ENCODE data around the gene SUDS3. TPM values are rescaled to one million over a fixed set of nuclear protein-coding genes. Genes with fewer than 3 reads are reported as not detected.
"Not testable (repeated sequence)": the region's sequence is repeated elsewhere in the genome, so short reads cannot be mapped to it uniquely, and the experiment has no call there.

SUDS3 gene, protein sequence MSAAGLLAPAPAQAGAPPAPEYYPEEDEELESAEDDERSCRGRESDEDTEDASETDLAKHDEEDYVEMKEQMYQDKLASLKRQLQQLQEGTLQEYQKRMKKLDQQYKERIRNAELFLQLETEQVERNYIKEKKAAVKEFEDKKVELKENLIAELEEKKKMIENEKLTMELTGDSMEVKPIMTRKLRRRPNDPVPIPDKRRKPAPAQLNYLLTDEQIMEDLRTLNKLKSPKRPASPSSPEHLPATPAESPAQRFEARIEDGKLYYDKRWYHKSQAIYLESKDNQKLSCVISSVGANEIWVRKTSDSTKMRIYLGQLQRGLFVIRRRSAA
- 31.6 and 39.1 TPM in 2 replicates for total RNA-seq (2014; rRNA removed; shearing (Covaris generic))

DNA sequence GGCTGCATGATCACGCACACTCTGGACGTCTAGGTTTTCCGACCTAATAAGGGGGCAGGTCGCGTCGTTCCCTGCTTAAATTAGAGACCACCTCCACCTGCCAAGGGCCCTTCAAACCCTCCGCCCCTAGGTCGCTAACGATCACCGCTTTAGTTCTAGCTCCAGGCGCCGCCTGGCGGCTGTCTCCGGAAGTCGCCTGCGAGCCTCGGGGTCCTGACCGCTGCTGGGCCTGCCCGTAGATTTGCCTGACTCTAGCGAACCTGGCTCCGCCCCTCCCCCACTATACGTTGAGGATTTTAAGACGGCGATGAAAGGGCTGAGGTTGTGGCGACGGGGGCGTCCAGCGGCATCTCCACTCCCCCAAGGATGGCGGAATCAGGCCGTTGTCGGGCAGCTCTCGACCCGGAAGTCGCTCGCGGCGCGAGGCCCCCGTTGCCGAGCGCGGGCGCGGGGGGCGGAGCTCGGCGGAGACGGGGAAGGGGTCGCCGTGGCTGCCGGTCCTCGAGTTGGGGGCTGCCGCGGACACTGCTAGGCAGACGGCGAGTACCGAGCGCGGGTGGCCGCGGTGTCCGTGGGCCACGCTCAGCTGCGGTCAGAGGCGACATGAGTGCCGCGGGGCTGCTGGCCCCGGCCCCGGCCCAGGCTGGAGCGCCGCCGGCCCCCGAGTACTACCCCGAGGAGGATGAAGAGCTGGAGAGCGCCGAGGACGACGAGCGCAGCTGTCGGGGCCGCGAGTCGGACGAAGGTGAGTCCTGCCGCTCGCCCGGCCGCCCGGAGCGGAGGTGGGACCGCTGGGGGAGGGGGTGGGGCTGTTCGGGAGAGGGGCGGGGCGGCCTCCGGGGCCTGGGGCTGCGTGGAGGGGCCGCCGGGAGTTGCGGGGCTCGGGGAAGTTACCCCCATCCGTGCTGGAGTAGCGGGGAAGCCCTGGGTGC, at the start of gene SUDS3:
TSS of gene SUDS3 (plus strand) at position 467 of the 932 bp plus-strand sequence. CDS start at position 604, 137 bp downstream.
- in situ Hi-C loops (cut with HindIII; ENCODE audit: low sequenced_read_pairs), result no loop called here
- peak; percentile 89 for DNase-seq (ENCODE audit: low spot score)

DNA sequence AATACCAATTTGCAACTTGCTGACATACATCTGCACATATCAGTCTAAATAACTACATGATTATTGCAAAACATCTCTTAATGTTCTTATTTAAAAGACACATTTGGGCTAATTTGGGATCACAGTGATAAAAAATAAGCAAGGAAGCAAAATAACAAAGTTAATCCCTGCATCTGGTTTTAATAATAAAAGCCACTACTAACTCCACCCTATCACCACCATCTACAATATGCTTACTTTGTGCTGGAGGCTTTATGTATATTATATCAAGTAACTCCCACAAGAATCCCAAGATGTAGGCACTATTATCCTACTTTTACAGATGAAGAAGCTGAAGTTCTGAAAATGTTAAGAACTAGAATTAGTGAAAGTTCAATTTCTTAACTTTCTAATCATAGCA, 49.4 kb upstream of the SUDS3 start:
- in situ Hi-C loops (cut with HindIII; ENCODE audit: low sequenced_read_pairs), result no loop called here
- no peak for DNase-seq (ENCODE audit: low spot score)

DNA sequence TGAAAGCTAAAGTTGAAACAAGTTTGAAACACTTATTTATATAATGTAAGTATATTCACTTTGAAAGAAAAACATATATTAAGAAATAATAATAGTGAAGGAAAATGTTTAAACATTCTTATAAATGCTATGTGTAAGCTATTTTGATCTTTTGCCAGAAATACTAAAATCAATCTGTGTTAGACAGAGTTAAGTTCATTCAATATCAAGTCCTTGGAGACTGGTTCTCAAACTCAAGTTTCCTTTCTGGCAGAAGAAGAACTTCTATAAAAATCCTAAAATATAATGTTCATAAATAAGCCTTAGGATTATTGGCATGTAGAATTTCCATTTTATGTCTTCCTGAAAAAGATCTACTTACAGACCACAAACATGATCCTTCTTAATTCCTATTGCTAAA, 49.0 kb upstream of the SUDS3 start:
- in situ Hi-C loops (cut with HindIII; ENCODE audit: low sequenced_read_pairs), result no loop called here
- no peak for DNase-seq (ENCODE audit: low spot score)

DNA sequence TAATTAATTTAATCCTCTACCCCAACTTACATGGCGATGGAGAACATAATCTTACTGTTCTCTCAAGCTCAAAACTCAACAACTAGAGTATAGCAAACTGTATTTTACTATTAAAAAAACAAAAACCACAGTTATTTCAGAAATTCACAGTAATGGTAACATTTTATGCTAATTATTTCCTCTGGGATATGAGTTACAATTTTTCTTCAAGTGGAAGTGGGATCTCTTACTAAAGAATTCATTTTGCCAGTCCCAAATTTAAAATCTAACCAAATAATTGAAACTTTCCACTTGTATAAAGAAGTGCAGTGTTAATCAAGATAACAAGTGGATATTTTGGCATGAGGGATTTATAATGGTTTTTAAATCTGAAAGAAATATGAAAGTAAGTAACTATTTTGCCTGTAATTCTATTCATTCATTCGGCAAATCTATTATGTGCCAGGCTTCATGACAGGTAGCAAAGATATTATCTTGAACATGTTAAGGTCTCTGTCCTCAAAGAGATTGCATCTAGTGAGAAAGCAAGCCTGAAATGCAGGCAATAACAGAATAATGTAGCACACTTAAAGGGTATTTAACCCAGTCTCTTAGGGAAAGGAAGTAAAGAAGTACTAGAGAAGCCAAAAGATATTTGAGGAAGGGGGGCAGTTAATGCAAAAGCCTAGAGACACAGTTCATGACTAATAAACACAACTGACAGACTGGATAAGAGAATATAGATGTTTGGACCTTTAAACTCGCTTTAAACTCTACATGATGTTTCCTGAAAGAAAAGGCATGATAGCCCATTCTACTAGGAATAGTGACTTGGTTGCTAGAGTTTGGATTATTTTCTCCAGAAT, 47.6 kb upstream of the SUDS3 start:
- no peak for DNase-seq (ENCODE audit: low spot score)
- in situ Hi-C loops (cut with HindIII; ENCODE audit: low sequenced_read_pairs), result no loop called here

DNA sequence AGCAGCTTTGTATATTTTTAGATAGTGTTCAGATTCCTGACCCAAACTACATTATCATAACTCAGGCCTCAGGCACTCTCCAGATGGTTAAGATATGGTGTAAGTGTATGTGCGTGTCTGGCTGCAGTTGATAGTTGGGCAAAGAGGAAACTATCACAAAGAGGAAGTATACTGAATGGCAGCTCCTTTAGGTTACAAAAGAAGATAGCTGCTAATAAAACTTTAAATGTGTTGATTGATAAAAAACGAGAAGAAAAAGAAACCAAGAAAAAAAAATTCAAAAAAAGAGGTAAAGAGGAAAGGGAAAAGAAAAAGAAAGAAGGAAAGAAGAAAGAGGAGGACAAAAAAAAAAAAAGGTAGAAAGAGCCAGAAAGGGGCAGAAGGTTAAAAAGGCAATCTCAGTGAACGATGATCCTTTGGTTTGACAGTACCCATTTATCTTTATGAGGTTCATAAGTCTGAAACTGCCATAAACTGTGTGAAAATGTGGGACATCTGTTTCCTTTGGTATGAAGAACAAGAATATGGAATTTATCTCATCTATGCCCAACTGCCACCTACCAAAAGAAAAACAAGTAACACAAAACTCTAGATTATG, 45.8 kb upstream of the SUDS3 start:
- no peak for DNase-seq (ENCODE audit: low spot score)
- in situ Hi-C loops (cut with HindIII; ENCODE audit: low sequenced_read_pairs), result no loop called here

DNA sequence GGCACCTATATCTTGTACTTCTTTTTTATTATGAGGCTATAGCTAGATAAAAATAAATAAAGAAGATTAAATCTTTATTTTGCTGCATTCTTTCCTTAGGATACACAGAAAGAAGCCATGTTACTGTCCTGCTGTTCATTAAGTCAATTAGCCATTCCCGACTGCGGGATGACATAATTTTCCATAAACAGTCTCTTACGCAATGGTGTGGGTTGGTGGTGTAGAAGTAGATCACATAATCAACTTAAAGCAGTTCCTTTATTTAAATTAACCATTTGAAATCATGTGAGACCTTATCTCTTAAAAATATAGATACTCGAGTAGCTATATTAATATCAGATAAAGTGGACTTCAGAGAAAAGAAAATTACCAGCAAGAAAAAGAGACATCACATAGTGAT, 43.8 kb upstream of the SUDS3 start:
- in situ Hi-C loops (cut with HindIII; ENCODE audit: low sequenced_read_pairs), result no loop called here
- DNase-seq (ENCODE audit: low spot score), result no peak

DNA sequence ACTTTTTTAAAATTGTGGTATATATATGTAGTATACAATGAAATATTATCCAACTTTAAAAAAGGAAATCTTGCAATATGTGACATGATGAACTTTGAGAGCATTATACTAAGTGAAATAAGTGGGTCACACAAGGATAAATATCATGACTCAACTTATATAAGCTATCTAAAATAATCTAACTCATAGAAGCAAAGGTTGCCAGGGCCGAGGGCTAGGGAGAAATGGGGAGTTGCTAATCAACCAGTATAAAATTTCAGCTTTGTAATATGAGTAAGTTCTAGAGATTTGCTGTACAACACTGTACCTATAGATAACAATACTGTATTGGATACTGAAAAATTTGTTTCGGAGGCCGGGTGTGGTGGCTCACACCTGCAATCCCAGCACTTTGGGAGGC, 42.1 kb upstream of the SUDS3 start:
- in situ Hi-C loops (cut with HindIII; ENCODE audit: low sequenced_read_pairs), result no loop called here
- no peak for DNase-seq (ENCODE audit: low spot score)

DNA sequence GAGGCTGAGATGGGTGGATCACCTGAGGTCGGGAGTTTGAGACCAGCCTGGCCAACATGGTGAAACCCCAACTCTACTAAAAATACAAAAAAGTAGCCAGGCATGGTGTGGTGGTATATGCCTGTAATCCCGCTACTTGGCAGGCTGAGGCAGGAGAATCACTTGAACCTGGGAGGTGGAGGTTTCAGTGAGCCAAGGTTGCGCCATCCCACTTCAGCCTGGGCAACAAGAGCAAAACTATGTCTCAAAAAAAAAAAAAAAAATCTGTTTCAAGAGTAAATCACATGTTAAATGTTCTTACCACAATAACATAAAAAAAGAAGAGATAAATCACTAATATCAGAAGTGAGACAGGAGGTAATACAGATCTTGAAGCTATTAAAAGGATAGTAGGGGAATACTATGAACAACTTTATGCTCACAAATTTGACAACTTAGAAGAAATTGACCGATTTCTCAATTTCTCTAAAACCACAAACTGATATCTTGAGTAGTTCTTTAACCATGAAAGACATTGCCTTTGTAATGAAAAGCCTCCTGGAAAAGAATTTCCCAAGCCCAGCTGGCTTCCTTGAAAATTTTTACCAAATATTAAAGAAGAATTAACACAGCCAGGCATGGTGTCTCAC, 41.3 kb upstream of the SUDS3 start:
- in situ Hi-C loops (cut with HindIII; ENCODE audit: low sequenced_read_pairs), result no loop called here
- no peak for DNase-seq (ENCODE audit: low spot score)

DNA sequence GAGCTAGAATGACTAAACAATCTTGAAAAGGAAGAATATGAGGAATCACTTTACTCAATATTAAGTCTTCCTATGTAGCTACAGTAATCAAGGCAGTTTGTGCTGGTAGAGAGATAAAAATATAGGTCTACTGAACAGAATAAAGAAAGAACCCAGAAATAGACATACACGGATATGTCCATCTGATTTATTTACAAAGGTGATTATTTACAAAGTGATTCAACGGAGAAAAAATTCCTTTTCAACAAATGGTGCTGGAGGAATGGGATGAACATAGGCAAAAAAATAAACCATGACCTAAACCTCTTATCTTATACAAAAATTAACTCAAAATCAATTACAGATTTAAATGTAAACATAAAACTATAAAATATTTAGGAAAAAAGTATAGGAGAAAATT, 40.2 kb upstream of the SUDS3 start:
- no peak for DNase-seq (ENCODE audit: low spot score)
- in situ Hi-C loops (cut with HindIII; ENCODE audit: low sequenced_read_pairs), result no loop called here

DNA sequence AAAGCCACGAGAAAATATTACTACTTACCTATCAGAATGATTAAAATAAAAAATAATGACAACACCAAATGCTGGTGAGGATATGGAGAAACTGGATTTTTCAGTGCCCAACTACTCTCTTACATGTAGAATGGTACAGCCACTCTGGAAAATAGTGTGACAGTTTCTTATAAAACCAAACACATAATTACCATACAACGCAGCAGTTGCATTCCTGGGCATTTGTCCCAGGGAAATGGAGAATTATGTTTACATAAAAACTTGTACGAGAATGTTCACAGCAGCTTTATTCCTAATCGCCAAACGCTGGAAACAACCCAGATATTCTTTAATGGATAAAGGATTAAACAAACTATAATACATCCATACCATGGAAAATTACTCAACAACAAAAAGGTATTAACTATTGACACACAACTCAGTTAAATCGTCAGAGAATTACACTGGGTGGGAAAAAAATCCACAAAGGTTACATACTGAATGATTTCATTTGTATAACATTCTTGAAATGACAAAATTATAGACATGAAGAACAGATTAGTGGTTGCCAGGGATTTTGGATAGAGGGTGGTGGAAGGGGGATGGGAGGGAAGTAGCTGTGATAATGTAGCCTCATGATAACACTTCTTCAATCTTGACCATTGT, 39.0 kb upstream of the SUDS3 start:
- in situ Hi-C loops (cut with HindIII; ENCODE audit: low sequenced_read_pairs), result no loop called here
- no peak for DNase-seq (ENCODE audit: low spot score)

DNA sequence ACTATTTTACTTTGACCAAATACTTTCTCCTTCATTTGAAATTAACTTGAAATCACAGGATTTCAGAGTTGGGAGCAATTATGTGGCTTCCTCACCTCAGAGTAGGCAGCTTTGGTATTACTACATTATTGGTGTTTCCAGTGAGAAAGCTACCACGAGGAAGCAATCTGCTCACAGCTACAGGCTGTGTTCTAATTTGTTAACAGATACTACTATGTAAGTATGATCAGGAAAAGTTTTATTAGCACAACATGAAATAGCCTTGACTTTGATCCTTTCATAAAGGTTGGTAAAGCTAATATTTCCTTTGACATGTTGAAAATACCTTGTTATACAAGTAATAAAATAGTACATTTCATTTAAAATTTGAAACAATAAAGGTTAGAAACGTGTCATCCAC, 34.3 kb upstream of the SUDS3 start:
- DNase-seq (ENCODE audit: low spot score), result no peak
- in situ Hi-C loops (cut with HindIII; ENCODE audit: low sequenced_read_pairs), result no loop called here

DNA sequence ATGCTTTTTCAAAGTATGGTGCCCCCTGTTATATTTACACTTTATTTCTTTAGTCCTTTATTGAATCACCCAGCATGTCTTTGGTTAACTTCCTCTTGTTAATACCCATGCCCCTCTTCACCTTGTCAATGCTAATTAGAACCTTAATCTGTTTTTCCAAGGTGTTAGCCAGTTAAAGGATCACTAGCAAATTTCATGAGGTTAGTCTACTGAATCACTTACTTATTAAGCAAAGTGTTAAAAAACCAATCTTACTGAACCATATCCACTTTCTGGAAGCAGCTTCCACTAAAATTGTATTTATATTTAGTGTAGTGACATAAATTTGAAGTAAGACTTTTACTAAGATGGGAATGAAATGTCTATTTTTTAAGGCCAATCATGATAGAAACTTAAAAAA, 31.5 kb upstream of the SUDS3 start:
- no peak for DNase-seq (ENCODE audit: low spot score)
- in situ Hi-C loops (cut with HindIII; ENCODE audit: low sequenced_read_pairs), result no loop called here

DNA sequence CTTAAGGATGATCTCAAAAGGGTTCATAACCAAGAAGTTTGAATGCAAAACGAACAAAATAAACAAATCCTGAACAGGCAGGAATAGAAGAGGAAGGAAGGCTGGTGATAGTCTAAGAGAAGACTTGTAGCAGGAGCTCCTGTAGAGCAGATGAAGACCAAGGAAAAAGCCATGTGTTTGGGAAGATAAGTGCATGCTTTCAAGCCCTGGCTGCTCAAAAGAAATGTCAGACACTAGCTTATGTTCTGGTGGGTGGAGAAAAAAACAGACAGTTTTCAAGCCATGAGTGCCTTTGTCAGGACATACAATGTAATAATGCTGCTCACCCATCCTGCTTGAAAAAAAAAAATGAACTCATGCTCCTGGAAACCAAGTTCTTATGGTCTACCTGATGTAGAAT, 31.0 kb upstream of the SUDS3 start:
- DNase-seq (ENCODE audit: low spot score), result no peak
- in situ Hi-C loops (cut with HindIII; ENCODE audit: low sequenced_read_pairs), result no loop called here

DNA sequence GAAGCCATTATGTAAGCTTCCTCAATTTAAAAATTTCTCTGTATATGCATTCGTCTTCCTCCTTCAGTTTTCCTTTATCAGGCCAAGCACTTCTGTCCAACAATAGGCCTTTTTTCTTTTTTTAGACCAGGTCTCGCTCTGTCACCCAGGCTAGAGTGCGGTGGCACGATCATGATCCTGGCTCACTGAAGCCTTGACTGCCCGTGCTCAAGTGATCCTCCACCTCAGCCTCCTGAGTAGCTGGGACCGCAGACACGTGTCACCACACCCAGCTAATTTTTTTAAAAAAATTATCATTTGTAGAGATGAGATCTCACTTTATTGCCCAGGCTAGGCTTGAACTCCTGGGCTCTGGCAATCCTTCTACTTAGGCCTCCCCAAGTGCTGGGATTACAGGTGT, 29.5 kb upstream of the SUDS3 start:
- DNase-seq (ENCODE audit: low spot score), result no peak
- in situ Hi-C loops (cut with HindIII; ENCODE audit: low sequenced_read_pairs), result no loop called here

DNA sequence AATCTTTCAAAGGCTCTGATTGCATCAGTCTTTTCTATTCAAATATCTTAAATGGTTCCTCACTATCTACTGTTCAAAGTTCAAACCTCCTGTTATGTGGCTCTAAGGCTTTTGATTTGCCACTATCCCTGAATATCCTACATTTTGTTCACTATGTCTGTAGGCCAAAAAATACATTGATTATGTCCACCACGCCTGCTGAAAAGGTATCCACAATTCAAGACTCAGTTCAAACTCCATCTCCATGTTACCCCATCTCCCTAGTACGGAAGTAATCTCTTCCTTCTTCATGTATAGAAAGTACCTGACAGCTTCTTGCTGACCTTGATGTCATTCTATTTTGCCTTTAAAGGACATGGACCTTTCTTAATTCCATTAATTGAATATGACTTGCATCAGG, 28.4 kb upstream of the SUDS3 start:
- no peak for DNase-seq (ENCODE audit: low spot score)
- in situ Hi-C loops (cut with HindIII; ENCODE audit: low sequenced_read_pairs), result no loop called here

DNA sequence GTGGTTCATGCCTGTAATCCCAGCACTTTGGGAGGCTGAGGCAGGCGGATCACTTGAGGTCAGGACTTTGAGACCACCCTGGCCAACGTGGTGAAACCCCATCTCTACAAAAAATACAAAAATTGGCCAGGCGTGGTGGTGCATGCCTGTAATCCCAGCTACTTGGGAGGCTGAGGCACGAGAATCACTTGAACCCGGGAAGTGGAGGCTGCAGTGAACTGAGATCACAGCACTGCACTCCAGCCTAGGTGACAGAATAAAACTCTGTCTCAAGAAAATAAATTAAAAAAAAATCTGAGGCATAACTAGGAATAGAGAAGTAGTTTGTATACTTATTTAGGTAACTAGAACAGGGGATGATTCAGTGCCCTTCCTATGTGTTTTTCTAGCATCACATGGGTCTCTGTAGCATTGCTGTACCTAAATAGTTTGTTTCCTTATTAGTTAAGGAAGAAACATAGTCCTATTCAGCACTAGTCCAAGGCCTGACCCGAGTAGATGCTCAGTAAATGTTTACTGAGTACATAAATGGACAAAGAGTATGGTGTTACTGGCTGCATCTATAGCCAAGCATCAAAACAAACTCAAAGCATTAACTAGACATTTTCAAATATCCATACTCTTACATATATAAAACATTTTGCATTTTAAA, 25.3 kb upstream of the SUDS3 start:
- DNase-seq (ENCODE audit: low spot score), result no peak
- in situ Hi-C loops (cut with HindIII; ENCODE audit: low sequenced_read_pairs), result no loop called here

DNA sequence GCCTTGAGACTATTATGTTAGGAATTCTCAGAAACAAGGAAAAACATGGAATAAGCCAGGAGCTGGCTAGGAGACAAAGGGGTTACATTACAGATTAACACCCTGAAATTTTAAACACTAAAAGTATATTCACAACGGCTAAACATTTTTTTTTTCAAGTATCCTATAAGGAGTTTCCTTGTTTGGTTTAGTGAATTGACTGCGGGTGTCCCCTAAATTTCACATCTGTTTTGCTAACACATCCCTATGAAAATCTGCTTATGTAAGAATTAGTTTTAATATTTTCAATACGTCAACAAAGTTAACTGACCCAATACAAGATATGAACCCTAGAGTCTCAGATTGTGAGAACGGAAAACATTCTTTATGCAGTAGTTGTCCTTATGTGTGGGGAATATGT, 22.6 kb upstream of the SUDS3 start:
- in situ Hi-C loops (cut with HindIII; ENCODE audit: low sequenced_read_pairs), result no loop called here
- DNase-seq (ENCODE audit: low spot score), result no peak

DNA sequence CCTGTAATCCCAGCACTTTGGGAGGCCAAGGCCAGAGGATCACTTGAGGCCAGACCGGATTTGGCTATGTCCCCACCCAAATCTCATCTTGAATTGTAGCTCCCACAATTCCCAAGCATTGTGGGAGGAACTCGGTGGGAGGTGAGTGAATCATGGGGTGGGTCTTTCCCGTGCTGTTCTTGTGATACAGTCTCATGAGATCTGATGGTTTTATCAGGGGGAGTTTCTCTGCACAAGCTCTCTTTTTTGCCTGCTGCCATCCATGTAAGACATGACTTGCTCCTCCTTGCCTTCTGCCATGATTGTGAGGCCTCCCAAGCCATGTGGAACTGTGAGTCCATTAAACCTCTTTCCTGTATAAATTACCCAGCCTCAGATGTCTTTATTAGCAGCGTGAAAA, 21.9 kb upstream of the SUDS3 start:
- in situ Hi-C loops (cut with HindIII; ENCODE audit: low sequenced_read_pairs), result not testable (repeated sequence)

More for the DNA sequence above, 21.9 kb upstream of the SUDS3 start:
- not testable (repeated sequence) for DNase-seq (ENCODE audit: low spot score)

All from G401 (cell line).